Vagina (tissue), 2 donors: ENCODE measurements around the gene NR1H4.

Source experiments
- POLR2A ChIP-seq, 2 donors: fragments of 450-650 bp; IDR thresholded peaks; one replicate each; pipeline ENCODE4 v1.6.1; 2017; ENCODE audit warnings: antibody characterized with exemption in 2 of 2, mild to moderate bottlenecking in 2 of 2, moderate library complexity in 2 of 2
- POLR2AphosphoS5 ChIP-seq, 2 donors: sonication (generic); formaldehyde crosslinking; IDR thresholded peaks; one replicate each; pipeline ENCODE4 v1.9.0; 2017; ENCODE audit warnings: antibody characterized with exemption in 2 of 2, mild to moderate bottlenecking in 2 of 2, low read depth in 1 of 2; ENCODE audit not compliant: insufficient read depth in 1 of 2
- TF ChIP-seq, protein P1 (sequence below), 3 experiments: fragments of 450-650 bp in 2 of 3; fragments of 200-600 bp in 1 of 3; sonication (generic) in 1 of 3; IDR thresholded peaks; one replicate each; pipeline ENCODE4 v1.5.1; 2017 to 2019; ENCODE audit warnings: antibody characterized with exemption in 3 of 3, mild to moderate bottlenecking in 2 of 3, moderate library complexity in 2 of 3

DNA sequence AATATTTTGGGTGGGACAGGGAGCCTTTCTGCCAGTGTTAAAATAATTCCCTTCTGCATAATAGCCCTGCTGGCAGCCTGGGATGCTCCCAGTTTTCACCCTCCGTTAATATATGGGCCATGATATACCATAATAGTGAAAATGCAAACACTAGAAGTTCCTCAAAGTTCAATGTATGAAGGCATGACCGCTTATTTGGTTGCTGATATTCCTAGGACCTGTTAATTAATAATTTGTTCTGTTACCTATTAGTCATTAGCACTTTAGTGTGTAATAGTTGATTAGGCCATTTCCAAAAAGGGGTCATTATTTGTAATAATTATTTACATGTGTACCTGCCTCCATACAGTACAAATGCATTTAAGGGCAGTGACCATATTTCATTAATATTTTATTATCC lies 20.4 kb downstream of the NR1H4 start:
- TF ChIP-seq, protein P1, sequence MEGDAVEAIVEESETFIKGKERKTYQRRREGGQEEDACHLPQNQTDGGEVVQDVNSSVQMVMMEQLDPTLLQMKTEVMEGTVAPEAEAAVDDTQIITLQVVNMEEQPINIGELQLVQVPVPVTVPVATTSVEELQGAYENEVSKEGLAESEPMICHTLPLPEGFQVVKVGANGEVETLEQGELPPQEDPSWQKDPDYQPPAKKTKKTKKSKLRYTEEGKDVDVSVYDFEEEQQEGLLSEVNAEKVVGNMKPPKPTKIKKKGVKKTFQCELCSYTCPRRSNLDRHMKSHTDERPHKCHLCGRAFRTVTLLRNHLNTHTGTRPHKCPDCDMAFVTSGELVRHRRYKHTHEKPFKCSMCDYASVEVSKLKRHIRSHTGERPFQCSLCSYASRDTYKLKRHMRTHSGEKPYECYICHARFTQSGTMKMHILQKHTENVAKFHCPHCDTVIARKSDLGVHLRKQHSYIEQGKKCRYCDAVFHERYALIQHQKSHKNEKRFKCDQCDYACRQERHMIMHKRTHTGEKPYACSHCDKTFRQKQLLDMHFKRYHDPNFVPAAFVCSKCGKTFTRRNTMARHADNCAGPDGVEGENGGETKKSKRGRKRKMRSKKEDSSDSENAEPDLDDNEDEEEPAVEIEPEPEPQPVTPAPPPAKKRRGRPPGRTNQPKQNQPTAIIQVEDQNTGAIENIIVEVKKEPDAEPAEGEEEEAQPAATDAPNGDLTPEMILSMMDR (IDR thresholded peaks at IDR 0.05): no peak
- TF ChIP-seq POLR2A (IDR thresholded peaks at IDR 0.05) (no peak), POLR2AphosphoS5 (IDR thresholded peaks at IDR 0.05; ENCODE audit: insufficient read depth in 1 of 2, low read depth in 1 of 2) (no peak)
